ENCODE results near the gene FGF12.

GRCh38 chr3:192435241-192435640 lies 292.1 kb downstream of the FGF12 start:
- TF ChIP-seq POLR2A (IDR thresholded peaks at IDR 0.05): no peak
- TF ChIP-seq, protein P1, sequence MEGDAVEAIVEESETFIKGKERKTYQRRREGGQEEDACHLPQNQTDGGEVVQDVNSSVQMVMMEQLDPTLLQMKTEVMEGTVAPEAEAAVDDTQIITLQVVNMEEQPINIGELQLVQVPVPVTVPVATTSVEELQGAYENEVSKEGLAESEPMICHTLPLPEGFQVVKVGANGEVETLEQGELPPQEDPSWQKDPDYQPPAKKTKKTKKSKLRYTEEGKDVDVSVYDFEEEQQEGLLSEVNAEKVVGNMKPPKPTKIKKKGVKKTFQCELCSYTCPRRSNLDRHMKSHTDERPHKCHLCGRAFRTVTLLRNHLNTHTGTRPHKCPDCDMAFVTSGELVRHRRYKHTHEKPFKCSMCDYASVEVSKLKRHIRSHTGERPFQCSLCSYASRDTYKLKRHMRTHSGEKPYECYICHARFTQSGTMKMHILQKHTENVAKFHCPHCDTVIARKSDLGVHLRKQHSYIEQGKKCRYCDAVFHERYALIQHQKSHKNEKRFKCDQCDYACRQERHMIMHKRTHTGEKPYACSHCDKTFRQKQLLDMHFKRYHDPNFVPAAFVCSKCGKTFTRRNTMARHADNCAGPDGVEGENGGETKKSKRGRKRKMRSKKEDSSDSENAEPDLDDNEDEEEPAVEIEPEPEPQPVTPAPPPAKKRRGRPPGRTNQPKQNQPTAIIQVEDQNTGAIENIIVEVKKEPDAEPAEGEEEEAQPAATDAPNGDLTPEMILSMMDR (IDR thresholded peaks at IDR 0.05 in 8 of 11, conservative IDR thresholded peaks at IDR 0.05 in 3 of 11): no peak
